IPS-11a (cell line): ENCODE results near the gene ADCY5.

ENCODE experiments used
- H3K4me3 ChIP-seq: one replicate; pipeline ENCODE4 v1.5.1; 2013; ENCODE audit warnings: low read depth, low read length, control low read depth

Gene ADCY5

DNA sequence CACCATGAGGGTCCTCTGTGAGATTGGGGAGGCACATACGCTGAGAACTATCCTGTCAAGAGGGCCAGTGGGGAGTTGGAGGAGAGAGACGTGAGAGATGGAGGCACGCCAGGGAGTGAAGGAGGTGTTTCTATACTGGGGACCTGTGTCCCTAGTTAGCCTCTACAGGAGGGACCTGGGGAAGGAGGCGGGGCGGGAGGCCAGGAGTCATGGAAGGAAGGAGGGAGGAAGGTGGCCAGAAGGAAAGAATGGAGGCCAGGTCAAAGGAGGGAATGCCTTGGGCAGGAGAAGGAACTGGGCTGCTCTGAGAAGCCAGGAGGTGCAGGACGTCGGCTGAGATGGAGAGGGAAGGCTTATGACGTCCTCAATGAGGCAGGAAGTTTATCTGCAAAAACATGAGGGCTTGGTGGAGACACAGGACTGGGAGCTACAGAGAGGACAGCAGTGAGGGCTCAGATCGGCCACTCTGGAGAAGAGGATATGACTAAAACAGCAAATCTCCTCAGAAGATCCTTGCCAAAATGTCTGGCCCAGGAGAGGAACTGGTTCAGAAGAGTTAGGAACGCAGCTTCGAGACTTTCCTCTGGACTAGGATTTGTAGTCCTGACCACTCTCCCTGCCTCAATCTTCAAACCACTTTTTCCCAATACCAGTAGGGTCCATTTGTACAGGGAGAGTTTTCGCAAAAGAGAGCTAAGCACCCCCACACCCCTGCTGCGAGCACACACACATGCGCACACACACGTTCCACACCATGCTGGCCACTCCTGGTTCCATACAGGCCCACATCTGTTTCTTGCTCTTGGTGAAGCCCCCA lies 59.9 kb downstream of the ADCY5 start:
- H3K4me3 ChIP-seq, result no peak overlapping the region

DNA sequence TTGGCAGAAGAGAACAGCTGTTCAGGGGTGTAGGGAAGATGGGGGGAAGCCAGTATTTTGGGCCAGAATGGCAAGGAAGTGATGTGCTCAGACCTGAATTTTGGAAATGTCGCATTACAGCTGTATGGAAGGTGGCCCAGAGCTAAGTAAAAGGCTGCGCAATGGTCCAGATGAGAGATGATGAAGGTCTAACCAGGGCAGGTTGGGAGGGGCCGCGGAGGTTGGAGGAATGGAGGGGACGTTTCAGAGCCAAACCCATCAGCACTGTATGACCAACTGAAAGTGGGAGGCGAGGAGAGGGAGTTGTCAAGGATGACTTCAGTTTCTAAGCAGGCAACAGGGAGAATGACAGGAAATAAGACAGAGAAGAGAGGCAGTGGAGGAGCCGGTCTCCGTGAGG lies 60.8 kb downstream of the ADCY5 start:
- H3K4me3 ChIP-seq, result no peak overlapping the region

DNA sequence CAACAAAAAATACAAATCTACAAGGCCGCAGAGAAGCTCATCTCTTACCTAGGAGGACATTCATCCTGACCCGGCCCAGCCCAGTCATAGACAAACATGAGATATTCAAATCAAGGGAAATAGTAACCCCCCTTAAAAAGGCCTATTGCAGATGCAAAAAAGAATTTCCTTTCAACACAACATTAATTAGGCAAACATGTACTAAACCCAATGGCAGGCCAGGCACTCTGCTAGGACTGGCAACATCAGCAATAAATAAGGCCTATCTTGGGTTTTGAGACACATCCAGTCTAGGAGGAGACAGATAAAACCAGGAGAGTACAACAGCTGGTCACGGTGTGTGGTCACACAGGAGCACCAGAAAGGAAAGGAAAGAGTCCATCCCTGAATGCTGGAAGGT lies 61.4 kb downstream of the ADCY5 start:
- H3K4me3 ChIP-seq, result no peak overlapping the region

- no peak overlapping the region for H3K4me3 ChIP-seq
Measured at GRCh38 chr3:123386477-123387040, 62.3 kb downstream of the ADCY5 start.

GRCh38 chr3:123385981-123386380 lies 62.9 kb downstream of the ADCY5 start:
- H3K4me3 ChIP-seq, result no peak overlapping the region

GRCh38 chr3:123385499-123385898 lies 63.4 kb downstream of the ADCY5 start:
- H3K4me3 ChIP-seq, result no peak overlapping the region

DNA sequence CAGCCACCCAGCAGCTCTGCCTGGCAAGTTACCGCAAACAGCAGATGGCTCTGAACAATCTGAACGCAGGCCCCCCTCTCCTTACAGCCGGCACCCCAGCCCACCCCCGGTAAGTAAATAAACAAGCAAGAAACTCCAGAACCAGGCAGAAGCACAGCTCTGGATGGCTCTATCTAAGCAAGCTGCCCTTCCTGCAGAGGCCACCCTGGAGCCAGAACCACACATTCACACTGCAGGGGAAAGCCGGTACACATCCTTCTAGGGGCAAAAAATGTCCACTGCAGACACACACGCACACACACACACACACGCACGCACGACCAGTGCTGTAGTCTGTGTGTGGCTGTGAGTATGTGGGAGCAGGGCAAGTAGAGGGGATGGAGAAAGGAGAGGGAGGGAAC lies 63.9 kb downstream of the ADCY5 start:
- H3K4me3 ChIP-seq, result no peak overlapping the region

- H3K4me3 ChIP-seq, result no peak overlapping the region
Measured at GRCh38 chr3:123384256-123384655, 64.6 kb downstream of the ADCY5 start.

DNA sequence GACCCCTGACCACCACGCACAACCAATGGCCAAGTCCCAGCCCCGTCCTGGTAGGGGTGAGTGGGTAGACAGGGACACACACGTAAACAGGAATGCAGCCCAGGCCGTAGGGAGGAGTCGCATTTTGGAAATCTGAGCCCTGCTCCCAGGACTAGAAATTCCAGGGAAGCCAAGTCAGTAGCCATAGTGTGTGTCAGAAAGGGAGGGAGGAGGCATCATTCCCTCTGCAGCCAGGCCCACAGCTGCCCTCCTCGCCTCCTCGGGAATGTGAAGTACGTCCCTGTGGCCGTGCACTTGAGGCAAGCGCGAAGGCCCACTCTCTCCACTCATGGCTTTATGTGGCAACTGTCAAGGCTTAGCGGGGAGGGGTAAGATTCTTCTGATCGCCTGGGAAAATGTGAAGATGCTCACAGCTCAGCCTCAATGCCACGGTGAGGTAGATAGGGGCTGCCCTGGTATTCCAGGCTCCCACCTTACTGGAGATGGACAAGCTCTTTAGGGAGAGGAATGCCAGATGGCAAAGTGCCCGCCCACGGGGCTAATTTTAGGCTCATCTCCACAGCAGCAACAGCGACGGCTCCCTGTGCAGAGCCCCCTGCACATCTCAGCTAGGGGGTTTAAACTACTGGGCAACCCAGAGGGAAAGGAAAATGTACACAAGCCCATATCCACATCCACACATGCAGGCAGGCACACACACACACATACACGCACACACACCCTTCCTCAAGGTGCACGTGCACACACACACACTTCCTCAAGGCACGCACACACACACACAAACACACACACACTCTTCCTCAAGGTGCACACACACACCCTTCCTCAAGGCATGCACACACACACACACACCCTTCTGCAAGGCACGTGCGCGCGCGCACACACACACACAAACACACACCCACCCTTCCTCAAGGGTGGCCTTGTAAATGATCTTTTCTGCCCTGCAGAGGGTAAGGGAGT lies 65.5 kb downstream of the ADCY5 start:
- no peak overlapping the region for H3K4me3 ChIP-seq

DNA sequence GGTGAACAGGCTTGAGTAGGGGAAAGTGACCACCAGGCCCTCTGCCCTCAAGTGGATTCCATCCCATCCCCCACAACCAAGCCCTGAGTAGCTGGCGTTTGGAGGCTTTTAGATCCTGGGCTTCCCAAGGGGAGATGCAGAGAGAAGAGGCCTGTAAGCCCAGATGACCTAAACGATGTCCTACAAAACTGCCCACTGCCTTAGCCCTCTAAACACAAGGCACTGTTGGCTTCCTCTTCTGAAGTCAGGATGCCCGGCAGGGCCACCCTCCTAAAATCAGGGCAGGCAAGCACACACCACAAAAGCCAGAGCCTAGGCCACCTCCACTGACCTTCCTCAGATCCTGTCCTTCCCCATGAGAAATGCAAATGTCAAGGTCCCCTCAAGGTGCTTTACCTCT lies 68.6 kb downstream of the ADCY5 start:
- no peak overlapping the region for H3K4me3 ChIP-seq

GRCh38 chr3:123379041-123379830 lies 69.7 kb downstream of the ADCY5 start:
- H3K4me3 ChIP-seq, result no peak overlapping the region

- no peak overlapping the region for H3K4me3 ChIP-seq
Measured at GRCh38 chr3:123378409-123378915, 70.4 kb downstream of the ADCY5 start.

GRCh38 chr3:123377243-123377740 lies 71.6 kb downstream of the ADCY5 start:
- no peak overlapping the region for H3K4me3 ChIP-seq

GRCh38 chr3:123376451-123377242 lies 72.2 kb downstream of the ADCY5 start:
- H3K4me3 ChIP-seq, result no peak overlapping the region

DNA sequence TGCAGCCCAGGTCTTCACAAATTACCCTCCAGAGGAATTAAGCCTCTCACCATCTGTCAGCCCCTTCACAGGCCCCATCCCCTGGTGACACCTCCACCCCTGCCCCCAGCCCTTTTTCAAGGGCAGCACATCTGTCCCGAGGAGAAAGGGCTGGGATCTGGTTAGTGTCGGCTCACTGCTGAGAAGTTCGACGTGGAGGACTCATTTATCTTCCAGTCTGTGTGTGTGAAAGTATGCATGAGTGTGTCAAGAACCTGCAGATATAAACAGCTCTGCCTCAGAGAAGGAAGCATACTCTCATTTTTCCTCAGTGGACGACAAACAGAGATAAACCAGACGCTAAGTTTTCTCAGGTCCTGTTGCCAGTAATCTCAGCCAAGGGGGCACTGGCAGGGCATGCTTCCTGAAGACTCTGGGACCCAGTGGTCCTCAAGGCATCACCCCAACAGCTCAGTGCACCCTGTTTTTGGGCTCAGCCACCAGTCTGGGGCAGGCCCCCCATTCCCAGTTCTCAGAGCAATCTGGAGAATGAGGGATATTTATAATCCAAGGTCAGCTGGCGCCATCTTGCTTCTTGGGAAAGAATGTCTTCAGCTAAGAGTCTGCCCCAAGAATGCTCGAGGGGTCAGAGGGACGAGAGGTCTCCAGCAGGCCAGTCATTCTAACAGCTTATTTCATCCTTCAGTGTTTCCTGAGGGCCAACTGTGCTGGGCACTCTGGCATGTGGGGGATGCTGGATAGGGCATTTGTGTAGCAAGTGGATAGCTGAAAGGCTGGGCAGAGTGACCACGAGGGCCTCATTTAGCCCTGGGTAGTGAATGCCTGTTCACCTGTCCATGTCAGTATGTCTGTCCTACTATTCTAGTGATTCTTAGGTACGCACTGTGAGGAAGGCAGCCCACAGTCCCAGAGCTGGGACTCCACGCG lies 73.6 kb downstream of the ADCY5 start:
- H3K4me3 ChIP-seq, result no peak overlapping the region

DNA sequence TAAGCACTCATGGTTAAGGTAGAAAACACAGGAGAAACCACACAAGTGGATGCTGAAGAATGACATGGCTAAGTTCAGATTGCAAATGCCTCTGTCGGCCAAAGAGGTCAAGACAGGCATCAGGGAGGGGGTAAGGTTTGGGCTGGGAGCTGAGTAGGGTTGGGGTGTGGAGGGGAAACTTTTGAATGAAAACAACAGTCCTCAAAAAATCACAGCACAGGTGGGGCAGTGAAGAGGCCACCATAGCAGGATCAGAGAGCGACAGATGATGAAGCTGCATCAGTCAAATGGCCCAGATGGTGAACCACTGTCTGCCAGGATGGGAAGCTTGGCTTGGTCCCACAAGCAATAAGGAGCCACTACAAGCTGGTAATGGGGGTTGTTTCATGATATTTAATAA lies 74.9 kb downstream of the ADCY5 start:
- H3K4me3 ChIP-seq, result no peak overlapping the region

GRCh38 chr3:123373474-123373987 lies 75.4 kb downstream of the ADCY5 start:
- H3K4me3 ChIP-seq, result no peak overlapping the region
